Measurements from ENCODE around the gene SSH2. TPM values are rescaled to one million over a fixed set of nuclear protein-coding genes. Genes with fewer than 3 reads are reported as not detected.

The SSH2 gene
- total RNA-seq, 1 donor = 13.0 TPM

DNA sequence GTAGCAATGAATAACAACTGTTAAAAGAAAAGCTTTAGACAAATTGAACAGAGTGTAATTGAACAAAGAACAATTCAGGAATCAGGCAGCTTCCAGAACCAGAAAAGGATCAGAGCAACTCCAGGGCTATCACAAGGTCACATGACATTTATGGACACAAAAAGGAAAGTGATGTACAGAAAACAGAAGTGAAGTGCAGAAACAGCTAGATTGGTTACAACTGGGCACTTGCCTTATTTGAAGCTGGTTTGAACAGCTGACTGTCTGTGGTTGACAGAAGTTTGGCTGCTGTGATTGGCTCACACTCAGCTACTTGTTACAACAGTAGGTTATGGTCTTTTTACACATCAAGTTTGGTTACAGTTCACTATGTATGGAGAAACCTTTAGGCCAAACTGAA, 26.2 kb upstream of the SSH2 start:
- no peak overlapping the region for H3K4me2 ChIP-seq (ENCODE audit: insufficient read depth, low read length)
- no peak overlapping the region for H2AFZ ChIP-seq (ENCODE audit: low read length)
- H3K27me3 ChIP-seq (ENCODE audit: insufficient read depth, low read length) = no peaks in the 10 kb centered on the region
- no peak for DNase-seq (ENCODE audit: insufficient read length, low spot score, missing footprints)
- H3K27ac ChIP-seq (ENCODE audit: low read depth, low read length) = no peak overlapping the region
- H3K4me3 ChIP-seq (ENCODE audit: insufficient read depth, low read length) = no peak overlapping the region
- H3K79me2 ChIP-seq (ENCODE audit: insufficient read depth, low read length) = no peaks in the 10 kb centered on the region
- no peaks in the 10 kb centered on the region for H3K36me3 ChIP-seq (ENCODE audit: insufficient read depth, low read length)
- no peaks in the 10 kb centered on the region for H3K9me3 ChIP-seq (ENCODE audit: low read depth, low read length)
- TF ChIP-seq, protein P1, sequence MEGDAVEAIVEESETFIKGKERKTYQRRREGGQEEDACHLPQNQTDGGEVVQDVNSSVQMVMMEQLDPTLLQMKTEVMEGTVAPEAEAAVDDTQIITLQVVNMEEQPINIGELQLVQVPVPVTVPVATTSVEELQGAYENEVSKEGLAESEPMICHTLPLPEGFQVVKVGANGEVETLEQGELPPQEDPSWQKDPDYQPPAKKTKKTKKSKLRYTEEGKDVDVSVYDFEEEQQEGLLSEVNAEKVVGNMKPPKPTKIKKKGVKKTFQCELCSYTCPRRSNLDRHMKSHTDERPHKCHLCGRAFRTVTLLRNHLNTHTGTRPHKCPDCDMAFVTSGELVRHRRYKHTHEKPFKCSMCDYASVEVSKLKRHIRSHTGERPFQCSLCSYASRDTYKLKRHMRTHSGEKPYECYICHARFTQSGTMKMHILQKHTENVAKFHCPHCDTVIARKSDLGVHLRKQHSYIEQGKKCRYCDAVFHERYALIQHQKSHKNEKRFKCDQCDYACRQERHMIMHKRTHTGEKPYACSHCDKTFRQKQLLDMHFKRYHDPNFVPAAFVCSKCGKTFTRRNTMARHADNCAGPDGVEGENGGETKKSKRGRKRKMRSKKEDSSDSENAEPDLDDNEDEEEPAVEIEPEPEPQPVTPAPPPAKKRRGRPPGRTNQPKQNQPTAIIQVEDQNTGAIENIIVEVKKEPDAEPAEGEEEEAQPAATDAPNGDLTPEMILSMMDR (IDR thresholded peaks at IDR 0.05; ENCODE audit: extremely low read depth, low read depth, low read length) = no peak
- H3K4me1 ChIP-seq (ENCODE audit: insufficient read depth, low read length) = peaks cover 14% of the 10 kb centered on the region
- no peaks in the 10 kb centered on the region for H4K20me1 ChIP-seq (ENCODE audit: insufficient read depth, low read length)

DNA sequence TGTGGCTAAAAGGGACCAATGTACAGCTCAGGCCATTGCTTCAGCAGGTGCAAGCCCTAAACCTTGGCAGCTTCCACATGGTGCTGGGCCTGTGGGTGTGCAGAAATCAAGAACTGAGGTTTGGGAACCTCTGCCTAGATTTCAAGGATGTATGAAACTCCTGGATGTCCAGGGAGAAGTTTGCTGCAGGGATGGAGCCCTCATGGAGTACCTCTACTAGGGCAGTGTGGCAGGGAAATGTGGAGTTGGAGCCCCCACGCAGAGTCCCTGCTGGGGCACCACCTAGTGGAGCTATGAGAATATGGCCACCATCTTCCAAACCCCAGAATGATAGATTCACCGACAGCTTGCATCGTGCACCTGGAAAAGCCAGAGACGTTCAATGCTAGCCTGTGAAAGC, 24.4 kb upstream of the SSH2 start:
- TF ChIP-seq, protein P1 (IDR thresholded peaks at IDR 0.05; ENCODE audit: extremely low read depth, low read depth, low read length) = no peak
- Histone ChIP-seq H3K27ac (ENCODE audit: low read depth, low read length) (no peak overlapping the region), H2AFZ (ENCODE audit: low read length) (no peak overlapping the region), H3K9me3 (ENCODE audit: low read depth, low read length) (no peaks in the 10 kb centered on the region), H3K4me1 (ENCODE audit: insufficient read depth, low read length) (peaks cover 8% of the 10 kb centered on the region), H3K79me2 (ENCODE audit: insufficient read depth, low read length) (no peaks in the 10 kb centered on the region), H3K4me2 (ENCODE audit: insufficient read depth, low read length) (no peak overlapping the region), H4K20me1 (ENCODE audit: insufficient read depth, low read length) (no peaks in the 10 kb centered on the region), H3K27me3 (ENCODE audit: insufficient read depth, low read length) (no peaks in the 10 kb centered on the region), H3K4me3 (ENCODE audit: insufficient read depth, low read length) (no peak overlapping the region), H3K36me3 (ENCODE audit: insufficient read depth, low read length) (no peaks in the 10 kb centered on the region)
- no peak for DNase-seq (ENCODE audit: insufficient read length, low spot score, missing footprints)

DNA sequence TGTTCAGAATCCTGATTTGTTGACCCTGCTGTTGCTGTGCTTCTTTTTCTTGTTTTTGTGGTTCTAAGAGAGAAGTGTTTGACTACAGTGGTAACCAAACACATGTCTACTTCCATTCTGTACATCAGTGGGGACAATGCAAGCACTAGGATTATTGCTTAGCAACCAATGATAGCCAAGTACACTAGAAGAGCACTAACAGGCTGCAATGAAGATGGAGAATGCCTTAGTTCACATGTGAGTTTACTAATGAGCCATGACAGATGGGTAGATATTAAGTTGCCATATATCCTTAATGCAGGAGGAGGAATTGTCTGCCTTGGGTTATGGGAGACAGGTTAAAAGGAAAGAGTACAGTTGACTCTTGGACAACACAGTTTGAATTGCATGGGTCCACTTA, 19.7 kb upstream of the SSH2 start:
- no peaks in the 10 kb centered on the region for H3K9me3 ChIP-seq (ENCODE audit: low read depth, low read length)
- no peak overlapping the region for H3K4me2 ChIP-seq (ENCODE audit: insufficient read depth, low read length)
- no peaks in the 10 kb centered on the region for H4K20me1 ChIP-seq (ENCODE audit: insufficient read depth, low read length)
- TF ChIP-seq, protein P1 (IDR thresholded peaks at IDR 0.05; ENCODE audit: extremely low read depth, low read depth, low read length) = no peak
- H3K4me1 ChIP-seq (ENCODE audit: insufficient read depth, low read length) = no peaks in the 10 kb centered on the region
- H2AFZ ChIP-seq (ENCODE audit: low read length) = no peak overlapping the region
- H3K79me2 ChIP-seq (ENCODE audit: insufficient read depth, low read length) = no peaks in the 10 kb centered on the region
- no peak overlapping the region for H3K27ac ChIP-seq (ENCODE audit: low read depth, low read length)
- no peak for DNase-seq (ENCODE audit: insufficient read length, low spot score, missing footprints)
- no peak overlapping the region for H3K4me3 ChIP-seq (ENCODE audit: insufficient read depth, low read length)
- no peaks in the 10 kb centered on the region for H3K36me3 ChIP-seq (ENCODE audit: insufficient read depth, low read length)
- H3K27me3 ChIP-seq (ENCODE audit: insufficient read depth, low read length) = no peaks in the 10 kb centered on the region

DNA sequence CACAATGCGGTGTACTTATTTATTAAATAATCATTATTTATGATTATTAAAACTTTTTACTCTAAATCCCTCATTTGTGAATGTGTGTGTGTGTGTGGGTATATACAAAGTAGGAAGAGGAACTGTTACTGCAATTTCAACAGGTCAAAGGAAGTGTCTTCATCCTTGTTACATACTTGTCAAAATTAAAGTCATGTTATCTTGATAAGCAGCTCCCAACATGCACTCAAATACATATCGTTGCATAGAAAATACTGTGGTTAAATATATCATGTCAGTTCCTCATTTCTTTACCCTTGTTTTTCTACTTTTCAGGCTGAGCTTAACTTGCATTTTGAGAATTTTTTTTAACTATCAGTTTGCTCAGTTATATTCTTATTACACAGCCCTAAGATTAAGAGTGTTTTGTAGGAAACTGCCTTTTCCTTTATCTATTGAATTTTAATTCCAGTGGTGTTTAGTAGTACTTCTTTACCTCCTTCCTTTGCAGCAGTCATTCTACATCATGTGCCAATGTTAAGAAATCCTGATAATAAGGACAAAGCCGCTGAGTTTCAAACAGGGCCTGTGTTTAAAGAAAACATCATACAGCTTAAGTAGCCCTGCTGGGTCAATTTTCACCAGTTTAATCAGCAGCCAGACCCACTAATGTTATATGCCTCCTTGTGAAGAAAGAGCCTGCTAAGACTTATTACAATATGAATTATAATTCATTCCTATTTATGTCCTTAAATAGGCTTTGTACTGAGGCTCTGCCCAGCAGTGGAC, 18.6 kb upstream of the SSH2 start:
- Histone ChIP-seq H3K9me3 (ENCODE audit: low read depth, low read length) (no peaks in the 10 kb centered on the region), H3K4me1 (ENCODE audit: insufficient read depth, low read length) (no peaks in the 10 kb centered on the region), H3K79me2 (ENCODE audit: insufficient read depth, low read length) (no peaks in the 10 kb centered on the region), H3K36me3 (ENCODE audit: insufficient read depth, low read length) (no peaks in the 10 kb centered on the region), H3K27me3 (ENCODE audit: insufficient read depth, low read length) (no peaks in the 10 kb centered on the region), H3K4me3 (ENCODE audit: insufficient read depth, low read length) (no peak overlapping the region), H2AFZ (ENCODE audit: low read length) (no peak overlapping the region), H4K20me1 (ENCODE audit: insufficient read depth, low read length) (no peaks in the 10 kb centered on the region), H3K4me2 (ENCODE audit: insufficient read depth, low read length) (no peak overlapping the region), H3K27ac (ENCODE audit: low read depth, low read length) (no peak overlapping the region)
- TF ChIP-seq, protein P1 (IDR thresholded peaks at IDR 0.05; ENCODE audit: extremely low read depth, low read depth, low read length) = no peak
- no peak for DNase-seq (ENCODE audit: insufficient read length, low spot score, missing footprints)

All from osteoblast (primary cell).